AG04449 (cell line): ENCODE data around the gene TENM3.

Source experiments
- CTCF ChIA-PET: fragments of 350-600 bp; formaldehyde crosslinking; extraction: SDS; loops from one replicate; lab custom pipeline; 2021; ENCODE audit warnings: antibody characterized with exemption; lab: Yijun Ruan, JAX
- POLR2A ChIA-PET: fragments of 400-600, 350-600 bp; formaldehyde crosslinking; extraction: SDS; loops from one replicate; lab custom pipeline; 2020; ENCODE audit warnings: antibody characterized with exemption, inconsistent platforms; lab: Yijun Ruan, JAX
- DNase-seq: peaks from one replicate; pipeline ENCODE4 v3.0.0-alpha.2; 2010; ENCODE audit warnings: low read depth, low spot score
- H3K4me3 ChIP-seq: 2 replicates; pipeline ENCODE4 v1.5.1; 2011; ENCODE audit warnings: low read depth, mild to moderate bottlenecking, control low read depth, low read length
- CTCF ChIP-seq: IDR thresholded peaks from one replicate; pipeline ENCODE4 v1.5.1; 2011; ENCODE audit warnings: mild to moderate bottlenecking, moderate library complexity, low read length, control low read depth, inconsistent platforms; ENCODE audit not compliant: insufficient read depth; ENCODE audit errors: missing control alignments

TENM3 gene

GRCh38 chr4:182205306-182205705 lies 37.9 kb upstream of the TENM3 start:
- H3K4me3 ChIP-seq, result no peak overlapping the region
- CTCF ChIA-PET, result interaction anchor here (1.6 kb wide), 1 partner anchor 11 kb away, joined by 3 read pairs; no protein-coding TSS in a partner anchor
- no peak for TF ChIP-seq CTCF
- no peak for DNase-seq
- POLR2A ChIA-PET, result no interaction called here

- DNase-seq, result no peak
- ChIA-PET CTCF (interaction anchor here (1.5 to 1.6 kb wide), 2 partner anchors 11 to 19 kb away, joined by 3 read pairs; no protein-coding TSS in a partner anchor), POLR2A (no interaction called here)
- TF ChIP-seq CTCF, result no peak
- H3K4me3 ChIP-seq, result no peak overlapping the region
These were observed 36.9 kb upstream of the TENM3 start for GRCh38 chr4:182206266-182206665.

GRCh38 chr4:182206916-182207315 lies 36.3 kb upstream of the TENM3 start:
- no peak for DNase-seq
- no peak overlapping the region for H3K4me3 ChIP-seq
- ChIA-PET CTCF (interaction anchor here (0.5 to 1.6 kb wide), 3 partner anchors 12 to 89 kb away, joined by 3 read pairs; no protein-coding TSS in a partner anchor), POLR2A (interaction anchor here (1.1 kb wide), 1 partner anchor 13 kb away, joined by 3 read pairs; no protein-coding TSS in a partner anchor)
- no peak for TF ChIP-seq CTCF

- no peak for TF ChIP-seq CTCF
- POLR2A ChIA-PET, result interaction anchor here (1.1 kb wide), 1 partner anchor 12 kb away, joined by 3 read pairs; no protein-coding TSS in a partner anchor
- CTCF ChIA-PET, result no interaction called here
- peak; percentile 75 for DNase-seq
- no peak overlapping the region for H3K4me3 ChIP-seq
These were observed 35.3 kb upstream of the TENM3 start for GRCh38 chr4:182207830-182208396.

GRCh38 chr4:182208526-182209050 lies 34.6 kb upstream of the TENM3 start:
- POLR2A ChIA-PET, result no interaction called here
- H3K4me3 ChIP-seq, result no peak overlapping the region
- DNase-seq, result no peak
- no peak for TF ChIP-seq CTCF
- CTCF ChIA-PET, result no interaction called here

- no peak for TF ChIP-seq CTCF
- ChIA-PET POLR2A (interaction anchor here (0.6 to 1.0 kb wide), 4 partner anchors 19 to 646 kb away, joined by 3 to 4 read pairs (median 4); no protein-coding TSS in a partner anchor), CTCF (interaction anchor here (0.6 to 1.9 kb wide), 4 partner anchors 11 to 339 kb away, joined by 3 to 5 read pairs (median 4); no protein-coding TSS in a partner anchor)
- H3K4me3 ChIP-seq, result peak overlapping the region; percentile 35
- DNase-seq, result no peak
These were observed 30.9 kb upstream of the TENM3 start for GRCh38 chr4:182212211-182212761.
